NCI-H1436 treated with DMSO at 0.1 percent for 48 hours (cell line): ENCODE data around the gene FAM153A.
"Not testable (repeated sequence)": the region's sequence is repeated elsewhere in the genome, so short reads cannot be mapped to it uniquely, and the experiment has no call there.

Source experiments
- DNase-seq: peaks from one replicate; lab custom pipeline; 2025; lab: John Stamatoyannopoulos, UW

Gene FAM153A

GRCh38 chr5:177782792-177783633 is at the start of gene FAM153A:
FAM153A (minus strand) TSS chr5:177782899.
- DNase-seq, result not testable (repeated sequence)

GRCh38 chr5:177832287-177832686 is 49.6 kb upstream of the FAM153A start:
- DNase-seq, result not testable (repeated sequence)

- DNase-seq, result not testable (repeated sequence)
Measured at GRCh38 chr5:177826073-177826472, 43.4 kb upstream of the FAM153A start.

- DNase-seq, result not testable (repeated sequence)
Measured at GRCh38 chr5:177824776-177825175, 42.1 kb upstream of the FAM153A start.

- not testable (repeated sequence) for DNase-seq
Measured at GRCh38 chr5:177822489-177822888, 39.8 kb upstream of the FAM153A start.

- DNase-seq, result not testable (repeated sequence)
Measured at GRCh38 chr5:177819664-177820063, 37.0 kb upstream of the FAM153A start.

- DNase-seq, result not testable (repeated sequence)
Measured at GRCh38 chr5:177812814-177813425, 30.2 kb upstream of the FAM153A start.

GRCh38 chr5:177812160-177812743 is 29.6 kb upstream of the FAM153A start:
- not testable (repeated sequence) for DNase-seq

GRCh38 chr5:177809209-177809913 is 26.7 kb upstream of the FAM153A start:
- DNase-seq, result not testable (repeated sequence)

- not testable (repeated sequence) for DNase-seq
Measured at GRCh38 chr5:177808420-177808819, 25.7 kb upstream of the FAM153A start.

- not testable (repeated sequence) for DNase-seq
Measured at GRCh38 chr5:177807265-177807664, 24.6 kb upstream of the FAM153A start.

- not testable (repeated sequence) for DNase-seq
Measured at GRCh38 chr5:177801427-177801826, 18.7 kb upstream of the FAM153A start.

GRCh38 chr5:177798237-177798840 is 15.6 kb upstream of the FAM153A start:
- DNase-seq, result not testable (repeated sequence)

- DNase-seq, result not testable (repeated sequence)
Measured at GRCh38 chr5:177793272-177793671, 10.6 kb upstream of the FAM153A start.

- DNase-seq, result not testable (repeated sequence)
Measured at GRCh38 chr5:177791649-177792048, 8.9 kb upstream of the FAM153A start.

- not testable (repeated sequence) for DNase-seq
Measured at GRCh38 chr5:177782169-177782568, 530 bp downstream of the FAM153A start.

- DNase-seq, result not testable (repeated sequence)
Measured at GRCh38 chr5:177771206-177771605, 11.5 kb downstream of the FAM153A start.

- DNase-seq, result not testable (repeated sequence)
Measured at GRCh38 chr5:177770646-177771045, 12.1 kb downstream of the FAM153A start.

GRCh38 chr5:177763737-177764508 is 18.8 kb downstream of the FAM153A start:
- not testable (repeated sequence) for DNase-seq

- not testable (repeated sequence) for DNase-seq
Measured at GRCh38 chr5:177760954-177761353, 21.7 kb downstream of the FAM153A start.

GRCh38 chr5:177747354-177747753 is 35.3 kb downstream of the FAM153A start:
- not testable (repeated sequence) for DNase-seq
